H9 (cell line): ENCODE results near the gene DAB1. TPM values are rescaled to one million over a fixed set of nuclear protein-coding genes. Genes with fewer than 3 reads are reported as not detected.

Source experiments
- DNase-seq: peaks from one replicate; pipeline ENCODE4 v3.0.0-alpha.2; 2017
- H2AFZ ChIP-seq: one replicate; pipeline ENCODE4 v1.6.1; 2013; ENCODE audit warnings: mild to moderate bottlenecking, low read length, control low read depth, moderate library complexity
- H2AK5ac ChIP-seq: 2 replicates; pipeline ENCODE4 v1.6.1; 2013; ENCODE audit warnings: low read length, control low read depth, mixed read lengths; ENCODE audit not compliant: insufficient read length
- H2BK120ac ChIP-seq: one replicate; pipeline ENCODE4 v1.6.1; 2013; ENCODE audit warnings: low read depth, mild to moderate bottlenecking, low read length, control low read depth, inconsistent platforms; ENCODE audit not compliant: poor library complexity, severe bottlenecking
- H2BK12ac ChIP-seq: 2 replicates; pipeline ENCODE4 v1.6.1; 2013; ENCODE audit warnings: low read length, control low read depth, mixed read lengths, low read depth; ENCODE audit not compliant: insufficient read length
- H2BK15ac ChIP-seq: 2 replicates; pipeline ENCODE4 v1.6.1; 2013; ENCODE audit warnings: low read depth, low read length, control low read depth
- H2BK20ac ChIP-seq: one replicate; pipeline ENCODE4 v1.6.1; 2013; ENCODE audit warnings: low read depth, mild to moderate bottlenecking, low read length, control low read depth, inconsistent platforms; ENCODE audit not compliant: poor library complexity, severe bottlenecking
- H2BK5ac ChIP-seq: 2 replicates; pipeline ENCODE4 v1.6.1; 2013; ENCODE audit warnings: low read length, control low read depth, mixed read lengths; ENCODE audit not compliant: insufficient read length
- H3K14ac ChIP-seq: 2 replicates; pipeline ENCODE4 v1.6.1; 2013; ENCODE audit warnings: low read length, control low read depth; ENCODE audit not compliant: insufficient read depth
- H3K18ac ChIP-seq: 2 replicates; pipeline ENCODE4 v1.6.1; 2013; ENCODE audit warnings: low read depth, mild to moderate bottlenecking, mixed read lengths, low read length, control low read depth; ENCODE audit not compliant: insufficient read length
- H3K23ac ChIP-seq: 2 replicates; pipeline ENCODE4 v1.6.1; 2013; ENCODE audit warnings: low read length, control low read depth, mixed read lengths, low read depth; ENCODE audit not compliant: insufficient read length
- H3K23me2 ChIP-seq: 2 replicates; pipeline ENCODE4 v1.6.1; 2013; ENCODE audit warnings: low read depth, mild to moderate bottlenecking, mixed read lengths, low read length, control low read depth; ENCODE audit not compliant: insufficient read length, poor library complexity, severe bottlenecking
- H3K27ac ChIP-seq: 2 replicates; pipeline ENCODE4 v1.5.1; 2013; ENCODE audit warnings: low read length, control low read depth, mixed read lengths, low read depth; ENCODE audit not compliant: insufficient read length
- H3K27me3 ChIP-seq: 2 replicates; pipeline ENCODE4 v1.6.1; 2013; ENCODE audit warnings: low read length, control low read depth, inconsistent platforms; ENCODE audit not compliant: insufficient read depth
- H3K4ac ChIP-seq: 2 replicates; pipeline ENCODE4 v1.6.1; 2013; ENCODE audit warnings: low read depth, mild to moderate bottlenecking, control low read depth, inconsistent platforms, low read length, moderate library complexity
- H3K4me1 ChIP-seq: 2 replicates; pipeline ENCODE4 v1.6.1; 2013; ENCODE audit warnings: low read length, control low read depth, inconsistent platforms; ENCODE audit not compliant: insufficient read depth
- H3K4me2 ChIP-seq: 2 replicates; pipeline ENCODE4 v1.6.1; 2013; ENCODE audit warnings: low read length, control low read depth, mixed read lengths; ENCODE audit not compliant: insufficient read length, insufficient read depth
- H3K56ac ChIP-seq: 2 replicates; pipeline ENCODE4 v1.6.1; 2013; ENCODE audit warnings: low read depth, mild to moderate bottlenecking, mixed read lengths, low read length, control low read depth; ENCODE audit not compliant: insufficient read length
- H3K79me1 ChIP-seq: 2 replicates; pipeline ENCODE4 v1.6.1; 2013; ENCODE audit warnings: low read depth, mild to moderate bottlenecking, moderate library complexity, low read length, control low read depth, inconsistent platforms; ENCODE audit not compliant: insufficient read depth, poor library complexity, severe bottlenecking
- H3K79me2 ChIP-seq: 2 replicates; pipeline ENCODE4 v1.6.1; 2013; ENCODE audit warnings: low read length, control low read depth, inconsistent platforms; ENCODE audit not compliant: insufficient read depth
- H3K9ac ChIP-seq: 2 replicates; pipeline ENCODE4 v1.6.1; 2013; ENCODE audit warnings: low read length, control low read depth, mixed read lengths; ENCODE audit not compliant: insufficient read length; ENCODE audit errors: extremely low read depth
- H3K9me3 ChIP-seq: one replicate; pipeline ENCODE4 v1.6.1; 2013; ENCODE audit warnings: low read depth, low read length, inconsistent platforms; ENCODE audit not compliant: control insufficient read depth
- H3T11ph ChIP-seq: one replicate; pipeline ENCODE4 v1.6.1; 2013; ENCODE audit warnings: mild to moderate bottlenecking, low read length, control low read depth, inconsistent platforms
- H4K20me1 ChIP-seq: one replicate; pipeline ENCODE4 v1.6.1; 2013; ENCODE audit not compliant: control insufficient read depth, insufficient read length, insufficient read depth
- H4K5ac ChIP-seq: 2 replicates; pipeline ENCODE4 v1.6.1; 2013; ENCODE audit warnings: low read depth, mild to moderate bottlenecking, mixed read lengths, low read length, control low read depth; ENCODE audit not compliant: insufficient read length
- H4K8ac ChIP-seq: replicated peaks from 2 replicates; pipeline ENCODE4 v1.6.1; 2013; ENCODE audit warnings: low read length, control low read depth, mixed read lengths, low read depth; ENCODE audit not compliant: insufficient read length
- H4K91ac ChIP-seq: 2 replicates; pipeline ENCODE4 v1.6.1; 2013; ENCODE audit warnings: low read depth, mild to moderate bottlenecking, moderate library complexity, mixed read lengths, low read length, control low read depth; ENCODE audit not compliant: insufficient read length
- H3K27ac Mint-ChIP-seq, 3 experiments: 2 replicates in 2 of 3; 3 replicates in 1 of 3; pipeline ENCODE4 v1.8.0; 2020 to 2021; ENCODE audit warnings: mixed read lengths in 3 of 3, mild to moderate bottlenecking in 1 of 3, moderate library complexity in 1 of 3
- H3K27me3 Mint-ChIP-seq: 2 replicates; pipeline ENCODE4 v1.8.0; 2021; ENCODE audit warnings: low read depth, mild to moderate bottlenecking, moderate library complexity, mixed read lengths
- H3K36me3 Mint-ChIP-seq, 3 experiments: 2 replicates in 2 of 3; 3 replicates in 1 of 3; pipeline ENCODE4 v1.8.0; 2020 to 2021; ENCODE audit warnings: low read depth in 3 of 3, mixed read lengths in 3 of 3; ENCODE audit not compliant: insufficient read depth in 1 of 3
- H3K4me1 Mint-ChIP-seq, 2 experiments: 2 replicates each; pipeline ENCODE4 v1.8.0; 2020; ENCODE audit warnings: mixed read lengths in 2 of 2
- H3K4me3 Mint-ChIP-seq, 2 experiments: 2 replicates in 1 of 2; 3 replicates in 1 of 2; pipeline ENCODE4 v1.8.0; 2020 to 2021; ENCODE audit warnings: mild to moderate bottlenecking in 2 of 2, mixed read lengths in 2 of 2, moderate library complexity in 1 of 2
- H3K9me3 Mint-ChIP-seq, 2 experiments: 2 replicates in 1 of 2; 3 replicates in 1 of 2; pipeline ENCODE4 v1.8.0; 2020; ENCODE audit warnings: mild to moderate bottlenecking in 2 of 2, mixed read lengths in 2 of 2, moderate library complexity in 1 of 2
- WGBS: extraction: QIAGEN DNeasy Blood & Tissue Kit; methylation state at CpG from one replicate; pipeline ENCODE4 v1.1.7; 2013; ENCODE audit warnings: missing lambda C conversion rate, low lambda C conversion rate, mixed read lengths; ENCODE audit not compliant: insufficient read length; ENCODE audit errors: extremely low coverage; 5-methylcytosine and 5-hydroxymethylcytosine counted together
- total RNA-seq: library from RNA; stranded (reverse); gene quantifications from 2 replicates; pipeline ENCODE4 v1.2.1, GENCODE V29; 2021
- TF ChIP-seq, protein P1 (sequence below): fragments of 200-600 bp; sonication (generic); conservative IDR thresholded peaks from 3 replicates; pipeline ENCODE4 v1.8.0; 2021; ENCODE audit warnings: antibody characterized with exemption, mild to moderate bottlenecking

DAB1 gene
- total RNA-seq, 1 experiment from 2014 or later = 9.3 TPM

GRCh38 chr1:56967900-56968832, 455.7 kb downstream of the DAB1 start:
- Histone ChIP-seq H3K23me2 (no peaks in the 10 kb centered on the region), H2AK5ac (no peak overlapping the region), H3K4me2 (no peak overlapping the region), H2BK5ac (no peak overlapping the region), H3T11ph (no peak overlapping the region), H3K14ac (no peak overlapping the region), H3K56ac (no peak overlapping the region), H2BK12ac (no peak overlapping the region), H3K79me2 (no peaks in the 10 kb centered on the region), H2AFZ (no peak overlapping the region), H3K18ac (no peak overlapping the region), H3K9ac (no peak overlapping the region), H3K4ac (no peak overlapping the region), H4K8ac (no peak overlapping the region), H3K23ac (no peak overlapping the region), H2BK20ac (no peak overlapping the region), H4K5ac (no peak overlapping the region), H4K91ac (no peak overlapping the region), H4K20me1 (no peaks in the 10 kb centered on the region), H3K27ac (no peak overlapping the region), H3K79me1 (no peaks in the 10 kb centered on the region), H3K4me1 (no peaks in the 10 kb centered on the region), H3K9me3 (no peaks in the 10 kb centered on the region), H2BK120ac (no peak overlapping the region), H3K27me3 (no peaks in the 10 kb centered on the region), H2BK15ac (no peak overlapping the region)
- TF ChIP-seq, protein P1, sequence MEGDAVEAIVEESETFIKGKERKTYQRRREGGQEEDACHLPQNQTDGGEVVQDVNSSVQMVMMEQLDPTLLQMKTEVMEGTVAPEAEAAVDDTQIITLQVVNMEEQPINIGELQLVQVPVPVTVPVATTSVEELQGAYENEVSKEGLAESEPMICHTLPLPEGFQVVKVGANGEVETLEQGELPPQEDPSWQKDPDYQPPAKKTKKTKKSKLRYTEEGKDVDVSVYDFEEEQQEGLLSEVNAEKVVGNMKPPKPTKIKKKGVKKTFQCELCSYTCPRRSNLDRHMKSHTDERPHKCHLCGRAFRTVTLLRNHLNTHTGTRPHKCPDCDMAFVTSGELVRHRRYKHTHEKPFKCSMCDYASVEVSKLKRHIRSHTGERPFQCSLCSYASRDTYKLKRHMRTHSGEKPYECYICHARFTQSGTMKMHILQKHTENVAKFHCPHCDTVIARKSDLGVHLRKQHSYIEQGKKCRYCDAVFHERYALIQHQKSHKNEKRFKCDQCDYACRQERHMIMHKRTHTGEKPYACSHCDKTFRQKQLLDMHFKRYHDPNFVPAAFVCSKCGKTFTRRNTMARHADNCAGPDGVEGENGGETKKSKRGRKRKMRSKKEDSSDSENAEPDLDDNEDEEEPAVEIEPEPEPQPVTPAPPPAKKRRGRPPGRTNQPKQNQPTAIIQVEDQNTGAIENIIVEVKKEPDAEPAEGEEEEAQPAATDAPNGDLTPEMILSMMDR = peak; percentile 98
- H3K27ac Mint-ChIP-seq = no peak overlapping the region
- DNase-seq = peak; percentile 65
- H3K36me3 Mint-ChIP-seq = no peaks in the 10 kb centered on the region
- no CpG with 5 or more reads among the region's 15 CpGs for WGBS
- peaks cover 2% of the 10 kb centered on the region; the same call in 1 of the 2 replicates for H3K27me3 Mint-ChIP-seq
- 0 out of 4 replicates have a peak, but pooled peaks cover 0 to 5% of the 10 kb centered on the region in 2 experiments for H3K4me1 Mint-ChIP-seq
- H3K9me3 Mint-ChIP-seq = no peaks in the 10 kb centered on the region
- H3K4me3 Mint-ChIP-seq = no peak overlapping the region
